HK-2 (cell line): ENCODE measurements around the gene SCGB3A1.

Source experiments
- DNase-seq: peaks from one replicate; pipeline ENCODE4 v3.0.0-alpha.2; 2018; ENCODE audit not compliant: unreplicated experiment

The SCGB3A1 gene, protein sequence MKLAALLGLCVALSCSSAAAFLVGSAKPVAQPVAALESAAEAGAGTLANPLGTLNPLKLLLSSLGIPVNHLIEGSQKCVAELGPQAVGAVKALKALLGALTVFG

DNA sequence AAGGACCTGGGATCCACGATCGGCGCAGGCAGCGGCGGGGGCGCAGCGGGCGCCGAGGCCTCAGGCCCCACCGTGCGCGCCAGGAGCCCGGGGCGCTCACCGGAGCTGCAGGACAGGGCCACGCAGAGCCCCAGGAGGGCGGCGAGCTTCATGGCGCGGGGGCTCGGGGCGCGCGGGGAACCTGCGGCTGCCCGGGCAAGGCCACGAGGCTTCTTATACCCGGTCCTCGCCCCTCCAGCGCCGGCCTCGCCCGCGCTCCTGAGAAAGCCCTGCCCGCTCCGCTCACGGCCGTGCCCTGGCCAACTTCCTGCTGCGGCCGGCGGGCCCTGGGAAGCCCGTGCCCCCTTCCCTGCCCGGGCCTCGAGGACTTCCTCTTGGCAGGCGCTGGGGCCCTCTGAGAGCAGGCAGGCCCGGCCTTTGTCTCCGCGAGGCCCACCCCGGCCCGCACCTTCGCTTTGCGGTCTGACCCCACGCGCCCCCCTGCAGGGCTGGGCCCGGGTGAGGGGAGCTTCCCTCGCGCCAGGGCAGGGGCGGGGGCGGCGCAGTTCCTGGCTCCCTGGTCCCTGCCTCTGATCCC, at the start of gene SCGB3A1:
SCGB3A1 (minus strand) TSS at position 189 of the 577 bp plus-strand sequence; CDS start at position 152, 37 bp downstream.
- no peak for DNase-seq

DNA sequence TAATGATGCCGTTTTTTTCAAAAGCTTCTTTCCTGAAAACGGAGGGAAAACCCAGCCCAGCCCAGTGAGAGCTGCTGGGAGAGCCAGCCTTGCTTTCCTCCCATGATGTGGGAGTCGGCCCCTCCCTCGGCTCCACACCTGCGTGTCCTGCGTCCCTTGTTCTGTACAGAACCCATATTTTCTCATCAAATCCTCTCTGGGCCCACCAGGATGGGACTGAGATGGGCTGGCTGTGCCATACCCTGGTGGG, 49.2 kb upstream of the SCGB3A1 start:
- no peak for DNase-seq

DNA sequence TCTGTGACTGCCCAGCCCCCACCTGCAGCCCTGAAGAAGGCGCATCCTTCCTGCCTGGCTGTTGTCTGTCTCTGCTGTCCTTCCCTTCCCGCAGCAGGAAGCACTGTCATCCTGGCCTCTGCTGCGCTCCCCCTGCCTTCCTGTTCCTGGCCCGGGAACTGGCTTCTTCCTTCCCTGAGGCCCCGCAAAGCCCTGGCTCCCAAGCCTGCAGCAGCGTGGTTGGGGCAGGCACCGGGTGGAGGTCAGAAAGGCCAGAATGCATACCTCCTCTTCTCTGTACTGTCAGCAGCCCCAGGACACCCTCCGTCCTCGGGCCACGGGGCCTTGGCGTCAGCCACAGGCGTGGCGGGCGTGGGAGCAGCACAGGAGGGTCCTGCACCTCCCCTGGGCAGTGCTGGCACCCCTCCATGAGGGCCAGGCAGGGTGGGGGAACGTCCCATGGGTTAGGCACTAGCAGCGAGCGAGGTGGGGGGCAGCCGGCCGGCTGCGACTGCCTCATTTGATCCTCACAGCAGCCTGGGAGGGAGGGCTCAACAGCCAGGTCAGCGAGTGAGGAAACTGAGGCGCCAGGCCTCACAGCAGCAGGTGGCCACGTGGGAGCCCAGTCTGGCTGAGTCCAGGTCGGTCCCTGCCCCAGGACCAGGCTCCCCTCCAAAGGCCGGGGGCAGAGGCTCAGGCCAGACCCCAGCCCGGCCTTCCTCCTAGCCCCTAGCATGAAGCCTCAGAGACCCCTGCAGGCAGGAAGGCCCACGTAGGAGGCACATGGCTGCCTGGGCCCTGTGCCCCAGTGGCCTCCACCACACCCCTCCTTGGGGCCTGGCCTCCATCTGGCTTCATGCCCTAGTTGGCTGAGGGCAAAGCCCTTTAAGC, 48.7 kb upstream of the SCGB3A1 start:
- no peak for DNase-seq

DNA sequence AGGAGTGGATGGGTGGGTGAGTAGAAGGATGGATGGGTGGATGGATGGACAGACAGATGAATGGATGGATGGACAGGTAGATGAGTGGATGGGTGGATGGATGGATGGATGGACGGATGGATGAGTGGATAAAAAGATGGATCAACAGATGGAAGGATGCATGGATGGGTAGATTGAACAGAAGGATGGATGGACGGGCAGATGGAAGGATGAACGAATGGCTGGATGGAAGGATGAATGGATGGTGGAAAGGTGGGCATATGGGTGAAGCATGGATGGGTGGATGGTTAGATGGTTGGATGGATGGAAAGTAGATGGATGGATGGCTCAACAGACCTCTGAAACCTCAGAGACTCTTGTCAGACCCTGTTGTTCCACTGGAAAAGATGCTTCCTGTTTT, 48.0 kb upstream of the SCGB3A1 start:
- no peak for DNase-seq

DNA sequence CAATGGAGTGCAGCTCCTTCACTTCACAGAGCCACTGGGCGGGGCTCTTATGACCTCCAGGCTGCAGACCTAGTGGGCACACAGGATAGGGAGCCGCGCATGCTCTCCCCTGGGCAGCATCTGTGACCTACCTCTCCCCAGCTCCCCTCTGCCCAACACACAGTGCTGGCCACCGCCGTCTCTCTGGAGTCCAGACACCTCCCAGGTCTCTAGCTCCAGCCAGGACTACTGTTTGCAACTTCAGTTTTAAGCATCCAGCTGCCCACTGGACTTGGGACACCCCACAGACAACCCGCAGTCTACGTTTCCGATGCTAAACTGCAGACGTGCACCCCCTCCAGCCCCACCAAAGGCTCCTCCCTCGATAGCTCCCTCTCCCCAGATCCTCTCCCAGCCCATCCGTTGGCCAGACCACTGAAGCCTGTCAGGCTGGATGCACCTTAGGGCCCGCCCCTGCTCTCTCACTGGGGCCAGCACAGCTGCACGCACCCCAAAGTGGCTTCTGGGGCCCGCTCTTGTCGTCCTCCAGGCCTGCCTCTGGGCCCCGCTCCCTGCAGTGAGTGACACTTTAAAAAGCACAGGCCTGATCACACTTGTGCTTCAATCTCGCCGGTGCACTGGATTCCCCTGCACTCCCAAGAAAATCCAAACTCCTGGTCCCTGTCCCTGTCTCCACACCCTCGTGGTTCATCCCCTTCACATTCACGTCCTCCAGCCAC, 46.8 kb upstream of the SCGB3A1 start:
- no peak for DNase-seq

DNA sequence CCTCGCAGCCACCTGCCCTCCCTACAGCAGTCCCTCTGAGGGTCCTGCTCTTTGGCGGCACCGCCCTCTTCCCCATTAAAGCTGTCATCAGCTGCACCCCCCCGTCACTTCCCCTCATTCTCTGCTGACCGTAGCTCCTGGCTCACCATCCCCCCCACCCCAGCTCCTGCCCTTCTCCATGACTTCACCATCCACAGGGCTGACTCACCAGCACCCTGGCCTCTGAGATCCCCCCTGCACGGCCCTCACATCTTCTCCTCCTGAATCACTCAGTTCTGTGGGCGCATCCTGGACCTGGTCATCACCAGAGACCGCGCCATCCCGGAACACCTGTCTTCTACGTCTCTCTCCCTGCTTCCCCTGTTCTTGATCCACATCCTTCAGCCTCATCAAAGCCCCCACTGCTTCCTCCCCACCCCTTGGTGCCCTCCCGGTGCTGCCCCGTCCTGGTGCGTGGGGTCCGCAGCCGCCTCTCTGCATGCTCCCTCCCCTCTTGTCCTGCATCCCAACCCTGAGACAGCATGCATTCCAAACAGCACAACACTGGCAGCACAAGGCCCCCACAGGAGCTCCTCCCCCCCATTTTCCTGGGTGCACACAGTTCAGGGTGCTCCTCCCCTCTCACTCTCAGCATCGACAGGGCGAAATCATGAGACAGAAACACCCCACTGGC, 45.2 kb upstream of the SCGB3A1 start:
- DNase-seq, result peak; percentile 76

DNA sequence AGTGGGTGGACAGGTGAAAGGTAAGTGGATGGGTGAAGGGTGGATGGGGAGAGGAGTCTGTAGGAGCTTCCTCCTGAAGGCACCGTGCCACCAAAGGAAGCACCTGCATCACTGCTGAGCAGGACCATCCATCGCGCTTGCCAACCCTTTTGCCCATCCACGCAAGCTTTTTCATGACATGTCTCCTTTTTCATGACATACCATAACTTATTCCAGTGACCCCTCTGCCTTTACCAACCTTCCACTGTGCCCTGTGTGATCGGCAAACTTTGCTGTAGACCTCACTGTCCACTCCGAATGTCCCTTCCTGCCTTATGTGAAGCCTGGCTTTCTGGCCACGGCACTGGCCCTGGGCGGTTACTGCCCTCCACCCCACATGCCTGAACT, 44.7 kb upstream of the SCGB3A1 start:
- DNase-seq, result no peak

DNA sequence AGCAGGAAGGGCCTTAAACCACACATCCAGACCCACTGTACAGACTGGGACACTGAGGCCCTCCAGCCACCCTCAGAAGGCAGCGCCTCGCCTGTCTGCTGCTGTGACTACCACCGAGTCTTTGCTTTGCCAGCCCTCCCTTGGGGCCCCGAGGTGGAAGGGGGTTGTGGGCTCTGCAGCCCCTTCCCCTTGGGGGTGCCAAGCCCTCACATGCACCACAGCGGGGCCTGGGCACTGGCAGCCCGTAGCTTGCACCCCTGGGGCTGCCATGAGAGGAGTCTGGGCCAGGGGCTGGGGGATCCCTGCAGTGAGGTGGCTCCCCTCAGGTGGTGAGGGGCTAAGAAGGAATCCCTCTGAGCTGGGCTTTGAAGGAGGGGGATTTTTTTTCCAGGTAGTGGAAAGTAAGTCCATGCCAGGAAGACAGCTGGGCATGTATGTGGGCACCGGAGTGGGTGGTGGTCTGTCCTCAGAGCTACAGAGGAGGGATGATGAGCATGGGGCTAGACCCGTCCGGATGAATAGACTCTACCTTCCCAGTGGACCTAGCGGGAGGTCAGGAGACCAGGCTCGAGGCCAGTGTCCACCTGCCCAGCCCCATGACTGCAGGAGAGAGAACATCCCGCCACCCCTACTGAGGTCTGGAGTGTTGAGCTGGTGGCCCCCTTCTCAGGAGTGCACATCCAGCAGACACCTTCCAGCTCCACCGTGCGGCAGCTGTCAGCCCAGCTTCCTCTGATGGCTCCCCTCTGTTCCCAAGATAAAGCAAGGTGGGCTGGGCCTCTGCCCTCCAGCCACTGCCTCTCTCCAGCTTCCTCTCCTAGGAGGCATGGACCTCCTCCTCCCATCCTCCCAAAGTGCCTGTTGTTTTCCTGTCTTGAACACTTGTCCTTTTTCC, 42.2 kb upstream of the SCGB3A1 start:
- DNase-seq, result no peak

DNA sequence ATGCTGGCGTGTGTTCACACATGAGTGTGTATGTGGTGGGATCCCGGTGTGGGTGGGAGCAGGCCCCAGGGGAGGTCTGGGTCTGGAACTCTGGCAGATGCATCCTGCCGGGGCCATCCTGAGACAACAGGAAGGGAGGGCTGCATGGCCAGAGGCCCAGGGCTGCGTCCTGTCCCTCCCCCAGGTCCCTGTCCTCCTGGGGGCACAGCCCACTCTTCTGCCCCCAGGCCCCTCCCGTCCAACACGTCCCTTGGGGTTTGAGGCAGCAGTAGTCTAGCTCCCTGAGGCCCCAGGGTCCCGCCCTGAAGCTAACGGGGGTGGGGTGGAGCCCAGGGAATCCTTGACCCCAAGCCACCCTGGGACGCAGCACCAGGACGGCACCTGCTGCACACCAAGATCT, 41.5 kb upstream of the SCGB3A1 start:
- no peak for DNase-seq

DNA sequence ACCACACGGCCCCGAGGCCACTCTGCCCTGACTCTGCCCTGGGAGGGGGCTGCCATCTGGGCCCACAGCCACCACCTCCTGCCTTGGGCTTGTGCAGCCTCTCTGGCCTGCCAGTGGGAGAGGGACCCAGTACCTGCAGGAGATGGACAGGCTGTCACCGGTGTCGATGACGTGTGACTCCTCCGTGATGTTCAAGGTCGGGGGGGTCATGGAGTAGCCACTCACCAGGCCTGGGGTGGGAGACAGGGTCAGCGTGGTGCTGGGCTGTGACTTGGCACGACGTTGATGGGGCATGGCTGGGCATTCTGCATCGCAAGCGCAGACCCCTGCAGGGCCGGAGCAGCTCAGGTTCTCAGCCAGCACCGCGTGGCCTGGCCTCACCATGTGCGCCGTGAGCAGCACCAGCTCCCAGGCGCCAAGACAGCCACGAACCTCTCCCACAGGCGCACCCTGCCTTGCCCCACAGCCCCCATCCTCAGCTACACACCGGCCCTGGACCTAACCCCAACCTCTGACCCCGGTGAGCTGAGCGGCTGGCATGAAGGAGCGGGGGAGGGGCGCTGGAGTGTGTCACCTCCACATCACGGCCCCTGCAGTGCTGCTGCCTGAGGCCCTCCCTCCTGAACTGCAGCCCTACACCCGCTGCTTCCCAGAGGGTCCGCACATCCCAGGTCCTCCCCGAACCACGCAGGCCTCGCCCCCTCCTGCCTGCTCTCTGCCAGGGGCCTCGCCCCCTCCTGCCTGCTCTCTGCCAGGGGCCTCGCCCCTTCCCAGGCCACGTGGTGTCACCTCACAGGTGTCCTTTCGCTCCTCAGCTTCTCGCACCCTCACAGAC, 40.5 kb upstream of the SCGB3A1 start:
- no peak for DNase-seq

DNA sequence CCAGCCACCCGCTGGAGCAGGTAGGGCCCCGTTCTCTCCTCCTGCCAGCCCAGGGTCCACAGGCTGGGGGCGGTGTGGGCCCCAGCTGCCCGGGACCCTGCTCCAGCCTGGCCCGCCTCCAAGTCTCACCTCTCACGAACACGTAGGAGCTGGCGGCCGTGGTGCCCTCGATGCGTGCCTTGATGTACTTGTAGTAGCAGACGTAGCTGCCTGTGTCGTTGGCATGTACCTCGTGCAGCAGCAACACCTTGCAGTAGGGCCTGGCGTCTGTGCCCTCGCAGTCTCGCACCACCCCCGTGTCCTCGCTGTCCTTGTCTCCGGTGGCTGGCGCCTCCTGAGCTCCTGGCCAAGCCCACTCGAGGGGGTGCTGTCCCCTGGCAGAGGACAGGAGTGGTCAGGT, 39.1 kb upstream of the SCGB3A1 start:
- DNase-seq, result no peak

DNA sequence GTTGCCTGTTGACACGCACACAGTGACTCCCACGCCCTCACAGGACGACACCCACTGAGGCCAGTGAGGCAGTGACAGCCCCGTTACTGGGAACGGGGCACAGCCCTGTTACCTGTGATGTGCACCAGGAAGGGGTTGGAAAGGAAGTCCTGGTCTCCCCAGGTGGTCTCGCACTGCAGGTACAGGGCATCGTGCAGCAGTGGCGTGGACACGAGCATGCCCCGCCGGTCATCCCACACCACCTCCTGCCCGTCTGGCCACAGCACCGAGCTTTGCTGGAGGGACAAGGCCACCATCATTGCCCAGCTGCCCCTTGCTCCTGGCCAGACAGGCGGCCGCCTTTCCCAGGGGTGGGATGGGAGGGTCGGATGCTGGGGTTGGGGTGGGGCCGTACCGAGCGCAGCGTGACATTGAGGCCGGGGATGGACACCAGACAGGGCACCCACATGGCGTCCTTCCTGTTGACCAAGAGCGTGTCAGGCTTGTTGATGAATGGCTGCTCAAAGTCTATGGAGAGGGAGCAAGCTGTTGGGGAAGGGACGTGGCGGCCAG, 38.6 kb upstream of the SCGB3A1 start:
- DNase-seq, result no peak

DNA sequence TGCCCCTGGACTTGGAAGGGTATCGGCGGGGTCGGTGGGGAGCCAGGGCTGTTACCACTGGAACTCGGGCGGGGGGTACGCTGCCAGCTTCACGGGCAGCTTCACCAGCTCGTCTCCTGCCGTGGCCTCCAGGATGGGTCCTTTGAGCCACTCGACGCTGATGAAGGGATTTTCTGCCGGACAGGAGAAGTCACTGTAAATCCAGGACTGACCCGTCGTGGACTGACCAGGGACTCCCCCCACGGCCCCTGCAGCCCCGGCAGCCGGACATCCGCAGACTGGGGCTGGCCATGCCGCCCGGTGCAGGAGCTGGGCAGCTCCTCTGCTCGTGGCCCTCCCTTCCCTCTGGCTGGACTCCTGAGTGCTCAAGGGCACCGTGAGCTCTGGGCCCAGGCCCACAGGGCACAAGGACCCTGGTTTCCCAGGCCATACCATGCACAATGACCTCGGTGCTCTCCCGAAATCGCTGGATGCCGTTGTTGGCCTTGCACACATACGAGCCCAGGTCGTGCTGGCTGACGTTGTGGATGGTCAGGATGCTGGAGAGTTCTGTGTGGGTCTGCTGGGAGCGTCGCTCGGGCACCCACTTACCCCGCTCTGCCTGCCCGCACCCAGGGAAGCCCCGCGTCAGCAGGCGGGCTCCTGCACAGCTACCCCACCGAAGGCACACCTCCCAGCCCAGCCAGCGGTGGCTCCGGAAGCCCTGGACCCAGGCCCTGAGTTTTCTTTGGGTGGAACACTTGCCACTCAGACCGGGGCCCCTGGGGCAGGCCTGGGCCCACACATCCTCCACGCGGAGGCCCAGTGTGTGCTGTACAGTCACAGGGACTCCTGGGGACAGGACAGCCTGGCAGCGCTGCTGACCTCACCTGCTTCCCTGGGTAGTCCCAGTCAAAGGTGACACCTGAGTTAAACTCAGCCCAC, 37.8 kb upstream of the SCGB3A1 start:
- DNase-seq, result no peak

DNA sequence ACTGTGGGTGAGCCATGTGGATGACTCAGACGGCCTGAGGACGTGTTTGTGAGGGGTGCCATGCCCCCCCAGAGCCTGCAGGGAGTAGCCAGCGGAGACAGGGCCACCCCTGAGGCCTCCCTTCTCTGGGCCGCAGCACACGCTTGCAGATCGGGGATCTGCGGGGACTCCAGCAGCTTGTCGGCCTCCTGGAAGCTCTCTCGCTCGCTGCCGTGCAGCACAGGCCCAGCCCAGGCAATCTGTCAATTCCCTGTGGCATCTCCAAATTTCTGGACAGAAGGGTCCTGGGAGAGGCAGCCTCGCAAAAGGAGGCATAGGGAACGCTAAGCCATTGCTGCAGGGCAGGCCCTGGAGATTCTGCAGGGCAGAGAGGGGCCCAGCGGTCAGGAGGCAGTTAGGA, 36.9 kb upstream of the SCGB3A1 start:
- no peak for DNase-seq

DNA sequence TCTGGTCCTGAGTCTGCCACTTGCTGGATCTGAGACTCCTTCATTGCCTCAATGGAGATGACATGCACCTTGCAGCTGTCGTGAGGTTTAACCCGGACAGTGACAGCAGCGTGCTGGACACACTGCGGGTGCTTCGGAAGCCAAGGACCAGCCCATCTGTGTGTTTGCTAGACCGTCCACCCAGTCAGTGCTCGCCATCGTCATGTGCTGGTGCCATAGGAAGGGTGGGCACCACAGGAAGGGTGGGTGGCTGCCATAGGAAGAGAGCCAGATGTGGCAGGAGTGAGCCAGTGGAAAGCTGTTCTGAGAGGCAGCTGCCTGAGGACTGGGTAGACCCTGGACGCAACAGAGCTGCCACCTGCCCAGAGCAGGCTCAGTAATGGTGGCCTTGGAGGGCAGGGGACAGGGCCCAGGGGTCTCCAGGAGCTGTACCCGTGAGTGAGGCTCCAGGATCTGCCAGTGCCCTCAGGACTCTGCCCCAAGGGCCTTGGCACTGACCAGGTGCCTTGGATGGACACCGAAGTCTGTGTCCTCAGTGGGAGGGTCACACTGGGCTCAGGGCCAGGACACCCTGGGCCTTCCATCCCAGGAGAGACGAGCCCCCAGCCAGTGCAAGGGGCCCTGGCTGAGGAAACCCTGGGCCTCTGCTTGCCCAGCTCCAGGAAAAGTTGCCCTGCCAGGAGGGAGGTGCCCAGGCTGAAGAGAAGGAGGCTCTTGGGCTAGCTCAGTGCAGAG, 36.3 kb upstream of the SCGB3A1 start:
- DNase-seq, result no peak

DNA sequence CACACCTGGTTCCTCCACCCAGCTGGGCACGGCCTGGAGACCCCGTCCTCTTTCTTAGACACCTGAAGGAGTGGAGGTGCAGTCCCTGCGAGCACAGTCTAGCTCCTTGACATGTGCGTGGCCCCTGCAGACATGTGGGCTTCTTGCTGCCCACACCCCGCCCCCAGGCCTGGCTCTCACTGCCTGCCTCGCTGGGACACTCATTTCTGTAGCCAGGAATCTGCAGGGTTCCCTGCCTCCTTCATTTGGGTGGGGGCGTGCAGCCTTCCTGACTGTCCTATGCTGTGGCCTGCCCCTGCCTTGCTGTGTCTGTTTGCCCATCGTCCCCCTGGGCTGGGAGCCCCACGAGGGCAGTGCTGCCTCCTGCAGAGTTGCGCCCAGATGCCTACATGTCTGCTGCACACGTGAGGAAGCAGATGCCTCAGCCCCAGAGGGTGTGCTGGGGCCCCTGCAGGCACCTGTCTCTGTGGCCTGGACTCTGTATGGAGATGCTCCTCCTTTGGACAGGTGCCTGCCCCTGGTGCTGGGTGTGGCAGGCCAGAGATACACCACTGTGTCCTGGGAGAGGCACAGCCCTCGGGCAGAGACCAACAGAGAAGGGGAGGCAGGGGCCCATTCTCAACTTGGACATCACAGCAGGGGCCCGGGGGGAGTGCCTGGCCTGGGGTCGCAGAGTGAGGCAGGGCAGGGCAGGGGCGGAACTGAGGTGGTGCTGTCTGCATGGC, 35.5 kb upstream of the SCGB3A1 start:
- DNase-seq, result no peak

DNA sequence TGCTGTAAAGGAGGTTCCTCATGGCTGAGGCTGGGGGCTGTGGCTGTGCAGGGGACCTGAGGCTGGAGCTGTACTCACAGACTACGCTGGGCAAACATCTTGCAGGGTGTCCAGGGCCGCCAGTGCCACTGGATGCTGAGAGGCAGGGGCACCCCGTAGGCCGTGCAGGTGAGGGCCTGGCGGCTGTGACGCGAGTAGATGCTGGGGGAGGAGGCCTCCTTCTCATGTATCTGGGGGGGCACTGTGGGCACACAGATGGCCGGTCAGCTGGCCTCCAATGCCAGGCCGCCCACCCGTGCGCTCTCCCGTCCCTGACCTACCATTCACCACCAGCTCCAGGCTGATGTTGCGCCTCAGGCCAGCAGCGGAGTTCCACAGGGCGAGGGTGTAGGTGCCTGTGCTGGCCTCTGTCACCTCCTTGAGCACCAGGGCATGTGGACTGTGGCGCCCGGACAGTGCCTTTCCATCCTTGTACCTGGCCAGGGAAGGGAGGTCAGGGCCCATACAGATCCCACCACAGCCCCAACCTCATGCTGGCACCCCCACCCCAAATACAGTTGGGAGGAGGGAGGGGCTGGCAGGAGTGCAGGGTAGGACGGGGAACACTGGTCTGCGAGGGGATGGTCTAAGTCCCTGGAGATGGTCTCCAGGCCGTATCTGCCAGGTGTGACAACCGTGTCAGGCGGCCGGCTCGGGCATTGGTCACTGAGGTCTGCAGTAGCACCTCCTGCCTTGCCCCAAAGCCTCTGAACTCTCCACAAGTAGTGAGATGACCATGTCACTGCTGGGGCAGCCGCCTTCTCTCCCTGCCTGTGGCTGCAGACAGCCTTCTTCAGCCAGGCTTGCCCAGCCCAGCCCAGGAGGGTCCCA, 34.7 kb upstream of the SCGB3A1 start:
- DNase-seq, result no peak
